Glutamatergic neuron (in vitro differentiated cells): Measurements from ENCODE around the gene TNFSF12. TPM values are rescaled to one million over a fixed set of nuclear protein-coding genes. Genes with fewer than 3 reads are reported as not detected.
A peak's percentile ranks its signal among the peaks of the same experiment; 100 is the strongest.

ENCODE experiments used
- DNase-seq: peaks from one replicate; pipeline ENCODE4 v3.0.0; 2022
- H3K27ac Mint-ChIP-seq: one replicate; pipeline ENCODE4 v1.8.0; 2020; ENCODE audit warnings: mild to moderate bottlenecking, mixed read lengths, inconsistent platforms; ENCODE audit not compliant: unreplicated experiment
- H3K27me3 Mint-ChIP-seq: one replicate; pipeline ENCODE4 v1.8.0; 2020; ENCODE audit warnings: mild to moderate bottlenecking, moderate library complexity, mixed read lengths, inconsistent platforms; ENCODE audit not compliant: unreplicated experiment
- H3K36me3 Mint-ChIP-seq: one replicate; pipeline ENCODE4 v1.8.0; 2020; ENCODE audit warnings: mild to moderate bottlenecking, mixed read lengths, inconsistent platforms; ENCODE audit not compliant: unreplicated experiment
- H3K4me1 Mint-ChIP-seq: one replicate; pipeline ENCODE4 v1.8.0; 2020; ENCODE audit warnings: mild to moderate bottlenecking, low read depth, mixed read lengths, inconsistent platforms; ENCODE audit not compliant: unreplicated experiment
- H3K4me3 Mint-ChIP-seq: one replicate; pipeline ENCODE4 v1.8.0; 2020; ENCODE audit warnings: mild to moderate bottlenecking, mixed read lengths, inconsistent platforms; ENCODE audit not compliant: unreplicated experiment
- H3K9me3 Mint-ChIP-seq: one replicate; pipeline ENCODE4 v1.8.0; 2020; ENCODE audit warnings: mild to moderate bottlenecking, moderate library complexity, mixed read lengths, inconsistent platforms; ENCODE audit not compliant: unreplicated experiment
- long read RNA-seq: library from polyadenylated mRNA; unstranded; transcript quantifications from one replicate; pipeline ENCODE4 v2.0.0, GENCODE V29; 2020; ENCODE audit not compliant: unreplicated experiment
- total RNA-seq: library from RNA; stranded (reverse); fragmentation: NEBNext Ultra II Directional; extraction: Animal tissue kit (Norgen Biotek cat#: 25700); gene quantifications from one replicate; pipeline ENCODE4 v1.2.1, GENCODE V29; 2021; ENCODE audit not compliant: unreplicated experiment
- TF ChIP-seq, protein P1 (sequence below): fragments of 200-600 bp; sonication (generic); IDR thresholded peaks from one replicate; pipeline ENCODE4 v1.5.0; 2021; ENCODE audit not compliant: partially characterized antibody, unreplicated experiment

The TNFSF12 gene, protein sequence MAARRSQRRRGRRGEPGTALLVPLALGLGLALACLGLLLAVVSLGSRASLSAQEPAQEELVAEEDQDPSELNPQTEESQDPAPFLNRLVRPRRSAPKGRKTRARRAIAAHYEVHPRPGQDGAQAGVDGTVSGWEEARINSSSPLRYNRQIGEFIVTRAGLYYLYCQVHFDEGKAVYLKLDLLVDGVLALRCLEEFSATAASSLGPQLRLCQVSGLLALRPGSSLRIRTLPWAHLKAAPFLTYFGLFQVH
- total RNA-seq, result 0.83 TPM
- long read RNA-seq, result 0 reads

GRCh38 chr17:7548585-7549400 lies at the start of gene TNFSF12:
Gene TNFSF12 (plus strand): TSS chr17:7549058. CDS start chr17:7549154, 96 bp downstream.
- DNase-seq, result peak; percentile 52
- peaks cover 6% of the 10 kb centered on the region for H3K9me3 Mint-ChIP-seq
- peaks cover 9% of the 10 kb centered on the region for H3K36me3 Mint-ChIP-seq
- no peak within 1 kb of the TSS for H3K27ac Mint-ChIP-seq
- H3K4me3 Mint-ChIP-seq, result peak within 1 kb of the TSS; percentile 65
- peaks cover 18% of the 10 kb centered on the region for H3K27me3 Mint-ChIP-seq
- no peaks in the 10 kb centered on the region for H3K4me1 Mint-ChIP-seq
- TF ChIP-seq, protein P1, sequence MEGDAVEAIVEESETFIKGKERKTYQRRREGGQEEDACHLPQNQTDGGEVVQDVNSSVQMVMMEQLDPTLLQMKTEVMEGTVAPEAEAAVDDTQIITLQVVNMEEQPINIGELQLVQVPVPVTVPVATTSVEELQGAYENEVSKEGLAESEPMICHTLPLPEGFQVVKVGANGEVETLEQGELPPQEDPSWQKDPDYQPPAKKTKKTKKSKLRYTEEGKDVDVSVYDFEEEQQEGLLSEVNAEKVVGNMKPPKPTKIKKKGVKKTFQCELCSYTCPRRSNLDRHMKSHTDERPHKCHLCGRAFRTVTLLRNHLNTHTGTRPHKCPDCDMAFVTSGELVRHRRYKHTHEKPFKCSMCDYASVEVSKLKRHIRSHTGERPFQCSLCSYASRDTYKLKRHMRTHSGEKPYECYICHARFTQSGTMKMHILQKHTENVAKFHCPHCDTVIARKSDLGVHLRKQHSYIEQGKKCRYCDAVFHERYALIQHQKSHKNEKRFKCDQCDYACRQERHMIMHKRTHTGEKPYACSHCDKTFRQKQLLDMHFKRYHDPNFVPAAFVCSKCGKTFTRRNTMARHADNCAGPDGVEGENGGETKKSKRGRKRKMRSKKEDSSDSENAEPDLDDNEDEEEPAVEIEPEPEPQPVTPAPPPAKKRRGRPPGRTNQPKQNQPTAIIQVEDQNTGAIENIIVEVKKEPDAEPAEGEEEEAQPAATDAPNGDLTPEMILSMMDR, result peak; percentile 19

DNA sequence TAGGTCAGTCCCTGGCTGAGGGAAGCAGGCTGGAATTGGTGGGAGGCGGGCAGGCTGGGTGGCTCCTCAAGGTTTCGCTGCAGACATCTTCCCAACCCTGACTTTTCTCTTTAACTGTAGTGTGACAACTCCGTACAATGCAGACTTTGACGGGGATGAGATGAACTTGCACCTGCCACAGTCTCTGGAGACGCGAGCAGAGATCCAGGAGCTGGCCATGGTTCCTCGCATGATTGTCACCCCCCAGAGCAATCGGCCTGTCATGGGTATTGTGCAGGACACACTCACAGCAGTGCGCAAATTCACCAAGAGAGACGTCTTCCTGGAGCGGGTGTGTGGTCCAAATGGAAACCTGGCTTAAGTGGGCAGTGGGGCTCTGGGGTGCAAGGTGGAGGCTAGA lies 49.7 kb upstream of the TNFSF12 start:
- no peak overlapping the region for H3K27ac Mint-ChIP-seq
- TF ChIP-seq, protein P1, result no peak
- H3K27me3 Mint-ChIP-seq, result no peaks in the 10 kb centered on the region
- H3K36me3 Mint-ChIP-seq, result peaks cover 6% of the 10 kb centered on the region
- no peaks in the 10 kb centered on the region for H3K4me1 Mint-ChIP-seq
- H3K9me3 Mint-ChIP-seq, result peaks cover under 1% of the 10 kb centered on the region
- no peak for DNase-seq
- no peak overlapping the region for H3K4me3 Mint-ChIP-seq

DNA sequence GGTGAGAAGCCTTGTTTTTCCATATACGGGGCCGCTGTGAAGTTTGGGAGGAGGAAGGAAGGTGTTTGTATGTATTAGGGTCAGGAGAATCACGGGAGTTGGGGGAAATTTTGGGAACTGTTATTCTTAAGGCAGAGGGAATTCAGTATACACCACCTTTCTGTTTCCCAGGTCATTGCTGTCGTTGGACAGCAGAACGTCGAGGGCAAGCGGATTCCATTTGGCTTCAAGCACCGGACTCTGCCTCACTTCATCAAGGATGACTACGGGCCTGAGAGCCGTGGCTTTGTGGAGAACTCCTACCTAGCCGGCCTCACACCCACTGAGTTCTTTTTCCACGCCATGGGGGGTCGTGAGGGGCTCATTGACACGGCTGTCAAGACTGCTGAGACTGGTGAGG lies 47.1 kb upstream of the TNFSF12 start:
- TF ChIP-seq, protein P1, result no peak
- Mint-ChIP-seq H3K9me3 (peaks cover 2% of the 10 kb centered on the region), H3K27ac (no peak overlapping the region), H3K4me3 (no peak overlapping the region), H3K27me3 (no peaks in the 10 kb centered on the region), H3K4me1 (no peaks in the 10 kb centered on the region), H3K36me3 (peaks cover 11% of the 10 kb centered on the region)
- no peak for DNase-seq

- no peak for DNase-seq
- H3K4me3 Mint-ChIP-seq, result peak overlapping the region; percentile 20
- no peaks in the 10 kb centered on the region for H3K27me3 Mint-ChIP-seq
- peaks cover 11% of the 10 kb centered on the region for H3K36me3 Mint-ChIP-seq
- TF ChIP-seq, protein P1, result no peak
- no peaks in the 10 kb centered on the region for H3K4me1 Mint-ChIP-seq
- no peak overlapping the region for H3K27ac Mint-ChIP-seq
- peaks cover 2% of the 10 kb centered on the region for H3K9me3 Mint-ChIP-seq
Measured at GRCh38 chr17:7502171-7502847, 46.5 kb upstream of the TNFSF12 start.

GRCh38 chr17:7502987-7503386 lies 45.9 kb upstream of the TNFSF12 start:
- H3K4me3 Mint-ChIP-seq, result no peak overlapping the region
- H3K36me3 Mint-ChIP-seq, result peaks cover 11% of the 10 kb centered on the region
- H3K27ac Mint-ChIP-seq, result no peak overlapping the region
- H3K9me3 Mint-ChIP-seq, result peaks cover 2% of the 10 kb centered on the region
- no peaks in the 10 kb centered on the region for H3K27me3 Mint-ChIP-seq
- DNase-seq, result peak; percentile 39
- H3K4me1 Mint-ChIP-seq, result no peaks in the 10 kb centered on the region
- TF ChIP-seq, protein P1, result no peak
